Measurements from ENCODE around the gene PLBD1. TPM values are rescaled to one million over a fixed set of nuclear protein-coding genes. Genes with fewer than 3 reads are reported as not detected.

Gene PLBD1
- total and polyA plus RNA-seq, 4 donors: 9.5 to 40.9 (median 25.8) TPM

DNA sequence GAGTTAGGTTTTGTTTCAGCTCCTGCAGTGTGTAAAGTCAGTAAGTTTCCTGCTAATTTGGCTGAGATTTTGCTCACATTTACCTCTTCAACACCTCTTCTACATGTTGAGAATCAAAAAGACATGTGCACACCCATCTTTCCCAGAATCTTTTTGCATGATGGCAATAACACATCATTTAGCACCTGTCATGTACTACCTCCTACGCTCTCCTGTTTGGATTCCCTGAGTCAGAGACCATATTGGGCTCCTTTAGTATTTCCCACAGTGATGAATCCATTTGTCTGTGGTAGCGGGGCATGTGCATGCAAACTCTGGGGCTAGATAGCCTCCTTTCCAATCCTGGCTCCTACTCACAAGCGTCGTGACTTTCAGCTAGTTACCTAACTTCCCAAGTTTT is 20.1 kb downstream of the PLBD1 start:
- Histone ChIP-seq H3K36me3 (ENCODE audit: control insufficient read depth in 4 of 4, insufficient read depth in 4 of 4, low read length in 4 of 4) (no peaks in the 10 kb centered on the region), H3K4me3 (no peak overlapping the region), H3K4me1 (ENCODE audit: control insufficient read depth in 5 of 5, insufficient read depth in 5 of 5, low read length in 5 of 5) (no peaks in the 10 kb centered on the region), H3K9me3 (ENCODE audit: control insufficient read depth in 4 of 4, insufficient read depth in 3 of 4, low read length in 3 of 4) (no peaks in the 10 kb centered on the region), H3K27me3 (ENCODE audit: control insufficient read depth in 3 of 3, insufficient read depth in 3 of 3, low read length in 2 of 3) (no peaks in the 10 kb centered on the region), H3K9ac (ENCODE audit: insufficient read depth in 1 of 2, low read length in 2 of 2) (no peak overlapping the region), H3K27ac (ENCODE audit: low read depth in 1 of 2, low read length in 1 of 2) (no peak overlapping the region)
- no peak for DNase-seq
- no peak for ATAC-seq (ENCODE audit: insufficient read depth, low FRiP score)
- WGBS, 2 donors: 97 to 98% methylated on average over 4 of the region's 4 CpGs
- TF ChIP-seq, protein P1, sequence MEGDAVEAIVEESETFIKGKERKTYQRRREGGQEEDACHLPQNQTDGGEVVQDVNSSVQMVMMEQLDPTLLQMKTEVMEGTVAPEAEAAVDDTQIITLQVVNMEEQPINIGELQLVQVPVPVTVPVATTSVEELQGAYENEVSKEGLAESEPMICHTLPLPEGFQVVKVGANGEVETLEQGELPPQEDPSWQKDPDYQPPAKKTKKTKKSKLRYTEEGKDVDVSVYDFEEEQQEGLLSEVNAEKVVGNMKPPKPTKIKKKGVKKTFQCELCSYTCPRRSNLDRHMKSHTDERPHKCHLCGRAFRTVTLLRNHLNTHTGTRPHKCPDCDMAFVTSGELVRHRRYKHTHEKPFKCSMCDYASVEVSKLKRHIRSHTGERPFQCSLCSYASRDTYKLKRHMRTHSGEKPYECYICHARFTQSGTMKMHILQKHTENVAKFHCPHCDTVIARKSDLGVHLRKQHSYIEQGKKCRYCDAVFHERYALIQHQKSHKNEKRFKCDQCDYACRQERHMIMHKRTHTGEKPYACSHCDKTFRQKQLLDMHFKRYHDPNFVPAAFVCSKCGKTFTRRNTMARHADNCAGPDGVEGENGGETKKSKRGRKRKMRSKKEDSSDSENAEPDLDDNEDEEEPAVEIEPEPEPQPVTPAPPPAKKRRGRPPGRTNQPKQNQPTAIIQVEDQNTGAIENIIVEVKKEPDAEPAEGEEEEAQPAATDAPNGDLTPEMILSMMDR (IDR thresholded peaks at IDR 0.05; ENCODE audit: control extremely low read depth, extremely low read depth): no peak

DNA sequence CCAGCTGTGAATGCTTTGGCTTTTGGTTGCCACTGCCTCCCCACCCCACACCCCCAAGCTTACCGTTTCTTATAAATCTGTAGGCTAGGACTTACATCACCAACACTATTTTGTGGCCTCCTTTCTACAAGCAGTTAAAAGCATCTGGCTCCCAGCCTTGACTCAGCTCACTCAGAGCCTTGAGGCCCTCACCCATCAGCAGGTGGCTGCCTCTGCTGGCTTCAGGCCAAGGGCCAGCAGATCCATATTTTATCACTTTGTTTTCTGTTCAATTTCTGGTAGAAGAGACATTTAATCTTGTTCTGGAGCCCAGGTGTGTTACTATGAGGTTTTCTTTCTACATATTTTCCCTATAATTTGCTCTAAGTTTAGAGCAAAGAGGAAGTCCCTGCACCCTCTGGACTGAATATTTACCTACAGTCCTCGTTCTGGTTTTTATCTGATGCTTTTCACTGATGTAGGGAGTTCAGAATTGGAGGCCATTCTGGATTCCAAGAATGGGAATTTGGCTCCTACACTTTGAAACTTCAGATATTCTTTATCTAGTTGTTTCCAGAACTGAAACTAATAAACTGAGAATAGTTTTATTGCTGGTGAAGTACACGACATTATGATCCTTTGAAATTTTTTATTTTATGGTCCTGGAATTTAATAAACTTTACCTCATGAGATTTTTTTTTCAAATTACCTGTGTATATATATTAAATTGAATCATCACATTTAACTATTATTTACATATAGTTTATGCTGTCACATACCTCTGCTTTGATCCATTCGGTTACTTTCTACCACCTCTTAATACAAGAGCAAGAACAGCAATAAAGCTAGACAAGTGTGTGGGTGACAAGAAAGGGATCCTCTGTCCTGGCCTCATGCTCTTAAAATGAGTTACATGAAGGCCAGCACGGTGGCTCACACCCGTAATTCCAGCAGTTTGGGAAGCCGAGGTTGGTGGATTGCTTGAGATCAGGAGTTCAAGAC is 22.2 kb downstream of the PLBD1 start:
- DNase-seq (no peak), ATAC-seq (ENCODE audit: insufficient read depth, low FRiP score) (no peak)
- 89 to 90% methylated on average over 7 of the region's 7 CpGs for WGBS, 2 donors

DNA sequence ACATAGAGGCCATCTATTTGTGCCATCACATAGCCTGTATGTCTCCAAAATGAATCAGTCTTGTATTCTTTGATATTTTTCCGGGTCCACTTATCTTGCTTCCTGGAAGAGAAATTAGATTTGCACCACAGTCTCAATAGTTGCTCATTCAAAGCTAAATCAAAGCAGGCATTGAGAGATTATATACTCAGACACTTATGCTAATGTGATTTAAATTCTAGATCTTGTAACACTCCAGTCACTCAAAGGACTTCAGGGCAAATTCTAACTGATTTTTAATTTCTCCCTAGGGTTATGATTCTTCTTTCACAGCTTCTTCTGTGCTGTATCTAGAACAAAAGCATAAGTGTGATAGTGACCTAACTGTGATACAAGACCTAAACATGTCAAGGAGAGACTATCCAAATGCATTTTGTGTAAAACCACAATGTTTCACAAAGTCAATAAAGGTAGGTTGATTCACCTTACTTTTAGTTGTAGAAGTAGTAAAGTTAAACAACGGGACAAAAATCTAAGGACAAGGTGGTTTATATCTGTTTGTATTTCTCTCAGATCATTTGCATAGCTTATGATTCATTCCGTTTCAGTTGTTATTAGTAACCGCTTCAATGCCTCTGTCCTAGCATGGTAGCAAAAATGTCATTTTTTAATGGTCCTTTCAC is 26.8 kb downstream of the PLBD1 start:
- WGBS, 2 donors: 74 to 81% methylated on average over 4 of the region's 4 CpGs
- H3K4me3 ChIP-seq: no peak overlapping the region
- no peak for ATAC-seq (ENCODE audit: insufficient read depth, low FRiP score)
- no peak overlapping the region for H3K27ac ChIP-seq (ENCODE audit: low read depth in 1 of 2, low read length in 1 of 2)
- H3K36me3 ChIP-seq (ENCODE audit: control insufficient read depth in 4 of 4, insufficient read depth in 4 of 4, low read length in 4 of 4): peaks cover 0 to 7% (median under 1%) of the 10 kb centered on the region in 4 donors
- DNase-seq: no peak
- H3K9ac ChIP-seq (ENCODE audit: insufficient read depth in 1 of 2, low read length in 2 of 2): no peak overlapping the region
- no peaks in the 10 kb centered on the region for H3K27me3 ChIP-seq (ENCODE audit: control insufficient read depth in 3 of 3, insufficient read depth in 3 of 3, low read length in 2 of 3)
- TF ChIP-seq, protein P1 (IDR thresholded peaks at IDR 0.05; ENCODE audit: control extremely low read depth, extremely low read depth): no peak
- H3K9me3 ChIP-seq (ENCODE audit: control insufficient read depth in 4 of 4, insufficient read depth in 3 of 4, low read length in 3 of 4): no peaks in the 10 kb centered on the region
- H3K4me1 ChIP-seq (ENCODE audit: control insufficient read depth in 5 of 5, insufficient read depth in 5 of 5, low read length in 5 of 5): no peaks in the 10 kb centered on the region

More for the DNA sequence above, 22.2 kb downstream of the PLBD1 start:
- TF ChIP-seq, protein P1 (IDR thresholded peaks at IDR 0.05; ENCODE audit: control extremely low read depth, extremely low read depth): no peak
- Histone ChIP-seq H3K4me1 (ENCODE audit: control insufficient read depth in 5 of 5, insufficient read depth in 5 of 5, low read length in 5 of 5) (no peaks in the 10 kb centered on the region), H3K27me3 (ENCODE audit: control insufficient read depth in 3 of 3, insufficient read depth in 3 of 3, low read length in 2 of 3) (no peaks in the 10 kb centered on the region), H3K9me3 (ENCODE audit: control insufficient read depth in 4 of 4, insufficient read depth in 3 of 4, low read length in 3 of 4) (no peaks in the 10 kb centered on the region), H3K4me3 (no peak overlapping the region), H3K36me3 (ENCODE audit: control insufficient read depth in 4 of 4, insufficient read depth in 4 of 4, low read length in 4 of 4) (no peaks in the 10 kb centered on the region), H3K27ac (ENCODE audit: low read depth in 1 of 2, low read length in 1 of 2) (no peak overlapping the region), H3K9ac (ENCODE audit: insufficient read depth in 1 of 2, low read length in 2 of 2) (no peak overlapping the region)
